Measurements from ENCODE around the gene MYL12A. TPM values are rescaled to one million over a fixed set of nuclear protein-coding genes. Genes with fewer than 3 reads are reported as not detected.

The MYL12A gene
- total and polyA plus RNA-seq, 2 experiments from 2014 or later: 206 to 502 TPM

- TF ChIP-seq CTCF (conservative IDR thresholded peaks at IDR 0.05; ENCODE audit: low read depth in 2 of 2) (no peak), POLR2AphosphoS5 (IDR thresholded peaks at IDR 0.05; ENCODE audit: low read depth) (no peak), ETS1 (IDR thresholded peaks at IDR 0.05) (no peak), STAT1 (IDR thresholded peaks at IDR 0.05; ENCODE audit: unreplicated experiment) (no peak), REST (IDR thresholded peaks at IDR 0.05; ENCODE audit: unreplicated experiment) (no peak), ZNF114 (CRISPR knock-in tag; IDR thresholded peaks at IDR 0.05) (no peak), JUNB (IDR thresholded peaks at IDR 0.05; ENCODE audit: unreplicated experiment) (no peak)
Observed at GRCh38 chr18:3252843-3253242, 5.2 kb downstream of the MYL12A start (continued).

GRCh38 chr18:3254725-3255124, 7.1 kb downstream of the MYL12A start:
- Histone ChIP-seq H3K4me2 (no peak overlapping the region), H3K79me2 (replicated peaks; ENCODE audit: insufficient read depth) (peaks cover 41% of the 10 kb centered on the region), H3F3A (replicated peaks; ENCODE audit: low read depth) (no peaks in the 10 kb centered on the region), H3K27me3 (ENCODE audit: insufficient read depth) (no peaks in the 10 kb centered on the region), H2AFZ (no peak overlapping the region), H3K9me2 (ENCODE audit: insufficient read depth) (no peaks in the 10 kb centered on the region), H3K36me3 (ENCODE audit: insufficient read depth) (peaks cover 32% of the 10 kb centered on the region), H3K27ac (ENCODE audit: low read depth) (no peak overlapping the region), H3K4me3 (no peak overlapping the region), H4K20me1 (replicated peaks; ENCODE audit: insufficient read depth) (peaks cover 10% of the 10 kb centered on the region; the same call in 1 of the 2 replicates), H3K4me1 (ENCODE audit: insufficient read depth) (peaks cover 13% of the 10 kb centered on the region)
- H3K27ac Mint-ChIP-seq: no peak overlapping the region
- DNase-seq (ENCODE audit: low spot score): no peak
- H3K4me1 Mint-ChIP-seq: peaks cover 26% of the 10 kb centered on the region
- peaks cover 2% of the 10 kb centered on the region for H3K27me3 Mint-ChIP-seq (ENCODE audit: insufficient read depth, low read depth, poor library complexity)
- H3K36me3 Mint-ChIP-seq (ENCODE audit: low read depth): peaks cover 61% of the 10 kb centered on the region
- no peak for ATAC-seq
- no peak overlapping the region for H3K4me3 Mint-ChIP-seq
- H3K9me3 Mint-ChIP-seq: no peaks in the 10 kb centered on the region
- TF ChIP-seq CREB1 (CRISPR knock-in tag; IDR thresholded peaks at IDR 0.05; ENCODE audit: low read depth): no peak
- no peak for TF ChIP-seq REST (IDR thresholded peaks at IDR 0.05; ENCODE audit: unreplicated experiment)
- TF ChIP-seq ZNF462 (CRISPR knock-in tag; IDR thresholded peaks at IDR 0.05): no peak
- TF ChIP-seq JUNB (IDR thresholded peaks at IDR 0.05; ENCODE audit: unreplicated experiment): no peak
